Caco-2 (cell line): ENCODE measurements around the gene BLOC1S3. TPM values are rescaled to one million over a fixed set of nuclear protein-coding genes. Genes with fewer than 3 reads are reported as not detected.

Experiments
- BruUV-seq: library from RNA; stranded (reverse); fragments of 400-500 nt; replicated peaks from 2 replicates; lab custom pipeline; 2021; lab: Mats Ljungman, UMichigan
- CTCF ChIA-PET: fragments of 300-600 bp; sonication (Branson Sonifier 250); formaldehyde crosslinking; loops from one replicate; lab custom pipeline; 2022; ENCODE audit warnings: antibody characterized with exemption; lab: Charles Lee
- POLR2A ChIA-PET: fragments of 300-600 bp; sonication (Branson Sonifier 250); formaldehyde crosslinking; loops from one replicate; lab custom pipeline; 2022; ENCODE audit warnings: antibody characterized with exemption; lab: Charles Lee
- DNase-seq, 2 experiments: peaks; one replicate each; pipeline versions ENCODE4 v3.0.0 to v3.0.0-alpha.2; 2020 to 2022
- H3K27me3 ChIP-seq: replicated peaks from 2 replicates; pipeline ENCODE4 v1.6.0; 2011; ENCODE audit warnings: low read length; ENCODE audit not compliant: control insufficient read depth, insufficient read depth
- H3K36me3 ChIP-seq: 2 replicates; pipeline ENCODE4 v1.5.1; 2011; ENCODE audit warnings: low read length; ENCODE audit not compliant: control insufficient read depth, insufficient read depth
- H3K4me1 ChIP-seq: fragments of 250-450 bp; sonication (Bioruptor Pico); 2 replicates; pipeline ENCODE4 v1.5.1; 2020; ENCODE audit warnings: mild to moderate bottlenecking
- H3K4me3 ChIP-seq: 2 replicates; pipeline ENCODE4 v1.5.1; 2011; ENCODE audit warnings: low read depth, mild to moderate bottlenecking, control low read depth, low read length
- H3K9me3 ChIP-seq: fragments of 250-450 bp; sonication (Bioruptor Pico); 2 replicates; pipeline ENCODE4 v1.5.1; 2020; ENCODE audit warnings: mild to moderate bottlenecking, moderate library complexity
- H3K27ac Mint-ChIP-seq: one replicate; pipeline ENCODE4 v1.8.0; 2022; ENCODE audit warnings: mixed read lengths; ENCODE audit not compliant: unreplicated experiment
- H3K27me3 Mint-ChIP-seq: one replicate; pipeline ENCODE4 v1.8.0; 2022; ENCODE audit warnings: mixed read lengths; ENCODE audit not compliant: insufficient read depth, unreplicated experiment
- H3K36me3 Mint-ChIP-seq: one replicate; pipeline ENCODE4 v1.8.0; 2022; ENCODE audit warnings: mild to moderate bottlenecking, mixed read lengths; ENCODE audit not compliant: insufficient read depth, unreplicated experiment
- H3K4me1 Mint-ChIP-seq: one replicate; pipeline ENCODE4 v1.8.0; 2022; ENCODE audit warnings: low read depth, mixed read lengths; ENCODE audit not compliant: unreplicated experiment
- H3K4me3 Mint-ChIP-seq: one replicate; pipeline ENCODE4 v1.8.0; 2022; ENCODE audit warnings: mild to moderate bottlenecking, moderate library complexity, mixed read lengths; ENCODE audit not compliant: unreplicated experiment
- H3K9me3 Mint-ChIP-seq: one replicate; pipeline ENCODE4 v1.8.0; 2022; ENCODE audit warnings: mixed read lengths; ENCODE audit not compliant: unreplicated experiment
- CTCF ChIP-seq, 2 experiments: fragments of 200-600 bp in 1 of 2; IDR thresholded peaks; 1 replicate in 1 of 2; 2 replicates in 1 of 2; pipeline versions ENCODE4 v1.5.1 to v1.8.0; 2011 to 2022; ENCODE audit warnings: antibody characterized with exemption in 1 of 2, control low read depth in 1 of 2, inconsistent platforms in 1 of 2, low read depth in 1 of 2, low read length in 1 of 2, mild to moderate bottlenecking in 1 of 2, moderate library complexity in 1 of 2; ENCODE audit not compliant: insufficient read depth in 1 of 2, severe bottlenecking in 1 of 2, unreplicated experiment in 1 of 2
- intact Hi-C: fragments of 100-400 bp; cut with micrococcal nuclease; formaldehyde crosslinking; loops from one replicate; pipeline ENCODE4 v1.10.0; 2022; ENCODE audit not compliant: unreplicated experiment
- total RNA-seq: library from RNA; stranded (reverse); gene quantifications from 2 replicates; pipeline ENCODE4 v1.2.3, GENCODE V29; 2022

Gene BLOC1S3
- total RNA-seq, 1 experiment from 2014 or later: 20.4 TPM

- no peaks in the 10 kb centered on the region for H3K9me3 ChIP-seq
- no peak overlapping the region for H3K4me3 ChIP-seq
- ChIA-PET CTCF (interaction anchor here (0.5 kb wide), 1 partner anchor 46 kb away, joined by 3 read pairs; no protein-coding TSS in a partner anchor), POLR2A (no interaction called here)
- H3K4me1 ChIP-seq: no peaks in the 10 kb centered on the region
- no TSS peak for BruUV-seq
- intact Hi-C loops: no loop called here
- H3K4me3 Mint-ChIP-seq: no peak overlapping the region
- H3K36me3 ChIP-seq: peaks cover 1% of the 10 kb centered on the region; the same call in 1 of the 2 replicates
- no peaks in the 10 kb centered on the region for H3K4me1 Mint-ChIP-seq
- no peak for DNase-seq
- no peaks in the 10 kb centered on the region for H3K27me3 ChIP-seq
- H3K36me3 Mint-ChIP-seq: peaks cover 32% of the 10 kb centered on the region
- peak overlapping the region; percentile 6 for H3K27ac Mint-ChIP-seq
- TF ChIP-seq CTCF (IDR thresholded peaks at IDR 0.05; ENCODE audit: insufficient read depth in 1 of 2, low read depth in 1 of 2, low read length in 1 of 2, severe bottlenecking in 1 of 2, unreplicated experiment in 1 of 2): no peak
- H3K9me3 Mint-ChIP-seq: no peaks in the 10 kb centered on the region
- H3K27me3 Mint-ChIP-seq: no peaks in the 10 kb centered on the region
Measured at GRCh38 chr19:45136507-45137178, 41.9 kb upstream of the BLOC1S3 start.

- Histone ChIP-seq H3K4me1 (no peaks in the 10 kb centered on the region), H3K4me3 (no peak overlapping the region), H3K36me3 (peaks cover 1% of the 10 kb centered on the region; the same call in 1 of the 2 replicates), H3K9me3 (no peaks in the 10 kb centered on the region), H3K27me3 (no peaks in the 10 kb centered on the region)
- no peaks in the 10 kb centered on the region for H3K4me1 Mint-ChIP-seq
- DNase-seq: no peak
- no peak overlapping the region for H3K4me3 Mint-ChIP-seq
- intact Hi-C loops: no loop called here
- H3K9me3 Mint-ChIP-seq: no peaks in the 10 kb centered on the region
- peaks cover 31% of the 10 kb centered on the region for H3K36me3 Mint-ChIP-seq
- BruUV-seq: no TSS peak
- no peak for TF ChIP-seq CTCF (IDR thresholded peaks at IDR 0.05; ENCODE audit: insufficient read depth in 1 of 2, low read depth in 1 of 2, low read length in 1 of 2, severe bottlenecking in 1 of 2, unreplicated experiment in 1 of 2)
- peak overlapping the region; percentile 6 for H3K27ac Mint-ChIP-seq
- CTCF ChIA-PET: interaction anchor here (0.5 kb wide), 1 partner anchor 47 kb away, joined by 3 read pairs; no protein-coding TSS in a partner anchor
- no peaks in the 10 kb centered on the region for H3K27me3 Mint-ChIP-seq
- POLR2A ChIA-PET: no interaction called here
Measured at GRCh38 chr19:45137179-45137761, 41.3 kb upstream of the BLOC1S3 start.

GRCh38 chr19:45138303-45138751, 40.3 kb upstream of the BLOC1S3 start:
- no peaks in the 10 kb centered on the region for H3K9me3 Mint-ChIP-seq
- no peaks in the 10 kb centered on the region for H3K27me3 Mint-ChIP-seq
- no peaks in the 10 kb centered on the region for H3K4me1 ChIP-seq
- H3K4me3 Mint-ChIP-seq: no peak overlapping the region
- H3K4me3 ChIP-seq: no peak overlapping the region
- TF ChIP-seq CTCF (IDR thresholded peaks at IDR 0.05; ENCODE audit: insufficient read depth in 1 of 2, low read depth in 1 of 2, low read length in 1 of 2, severe bottlenecking in 1 of 2, unreplicated experiment in 1 of 2): no peak
- no peaks in the 10 kb centered on the region for H3K4me1 Mint-ChIP-seq
- no TSS peak for BruUV-seq
- H3K27ac Mint-ChIP-seq: no peak overlapping the region
- POLR2A ChIA-PET: interaction anchor here (0.6 kb wide), 1 partner anchor 8 kb away, joined by 3 read pairs; no protein-coding TSS in a partner anchor
- peaks cover 1% of the 10 kb centered on the region; the same call in 1 of the 2 replicates for H3K36me3 ChIP-seq
- H3K27me3 ChIP-seq: no peaks in the 10 kb centered on the region
- CTCF ChIA-PET: interaction anchor here (0.6 kb wide), 1 partner anchor 40 kb away, joined by 4 read pairs; the partner anchor contains the start of gene TRAPPC6A
- no peaks in the 10 kb centered on the region for H3K9me3 ChIP-seq
- no peak for DNase-seq
- peaks cover 40% of the 10 kb centered on the region for H3K36me3 Mint-ChIP-seq
- intact Hi-C loops: no loop called here
